CMK (cell line): ENCODE results near the gene GALNT14.
A peak's percentile ranks its signal among the peaks of the same experiment; 100 is the strongest.
"Not testable (repeated sequence)": the region's sequence is repeated elsewhere in the genome, so short reads cannot be mapped to it uniquely, and the experiment has no call there.

Experiments used
- DNase-seq: peaks from one replicate; pipeline ENCODE4 v3.0.0-alpha.2; 2010; ENCODE audit warnings: low read depth

The GALNT14 gene, protein sequence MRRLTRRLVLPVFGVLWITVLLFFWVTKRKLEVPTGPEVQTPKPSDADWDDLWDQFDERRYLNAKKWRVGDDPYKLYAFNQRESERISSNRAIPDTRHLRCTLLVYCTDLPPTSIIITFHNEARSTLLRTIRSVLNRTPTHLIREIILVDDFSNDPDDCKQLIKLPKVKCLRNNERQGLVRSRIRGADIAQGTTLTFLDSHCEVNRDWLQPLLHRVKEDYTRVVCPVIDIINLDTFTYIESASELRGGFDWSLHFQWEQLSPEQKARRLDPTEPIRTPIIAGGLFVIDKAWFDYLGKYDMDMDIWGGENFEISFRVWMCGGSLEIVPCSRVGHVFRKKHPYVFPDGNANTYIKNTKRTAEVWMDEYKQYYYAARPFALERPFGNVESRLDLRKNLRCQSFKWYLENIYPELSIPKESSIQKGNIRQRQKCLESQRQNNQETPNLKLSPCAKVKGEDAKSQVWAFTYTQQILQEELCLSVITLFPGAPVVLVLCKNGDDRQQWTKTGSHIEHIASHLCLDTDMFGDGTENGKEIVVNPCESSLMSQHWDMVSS

DNA sequence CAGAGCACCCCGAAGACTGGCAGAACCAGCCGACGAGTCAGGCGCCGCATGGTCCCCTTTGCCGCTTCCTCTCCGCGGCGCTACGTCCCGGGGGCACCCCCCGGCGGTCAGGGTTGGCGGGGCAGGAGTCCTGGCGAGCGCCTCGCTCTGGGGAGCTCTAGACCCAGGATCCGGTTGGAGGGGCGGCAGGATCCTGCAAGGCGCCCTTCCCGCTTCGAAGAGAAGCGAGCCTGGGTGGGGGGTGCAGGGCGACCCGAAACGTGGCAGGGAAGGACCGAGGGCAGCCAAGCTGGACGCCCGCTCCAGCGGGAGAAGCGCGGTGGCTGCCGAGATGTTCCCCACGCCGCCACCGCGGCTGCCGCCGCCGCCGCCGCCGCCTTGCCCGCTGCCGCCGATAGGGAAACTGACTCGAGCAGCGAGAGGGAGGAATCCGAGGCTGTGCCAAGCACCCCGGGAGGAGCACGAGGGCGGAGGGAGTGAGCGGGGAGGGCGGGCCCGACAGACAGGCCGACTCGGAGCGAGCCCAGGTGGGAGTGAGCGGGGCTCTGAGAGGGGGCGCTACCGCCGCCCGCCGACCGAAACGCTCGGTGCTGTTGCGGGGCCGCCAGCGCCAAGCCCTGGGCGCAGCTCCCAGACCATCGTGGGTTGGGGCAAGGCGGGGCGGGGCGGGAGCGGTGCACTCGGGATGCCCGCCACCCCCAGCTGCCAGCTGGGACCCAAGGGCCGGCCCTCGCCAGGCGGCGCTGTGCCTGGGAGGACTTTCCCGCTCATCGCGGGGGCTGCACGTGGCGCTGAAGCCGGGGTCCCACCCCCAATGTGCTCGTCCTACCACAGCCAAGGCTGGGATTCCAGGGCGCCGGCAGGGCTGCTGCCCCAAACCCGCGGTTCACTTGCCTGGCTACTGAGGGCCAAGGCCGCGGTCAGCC lies at the start of gene GALNT14:
Gene GALNT14, minus strand, starts transcription at position 404 of the 926 bp plus-strand sequence. Its CDS starts 354 bp downstream, at position 50.
- no peak for DNase-seq

DNA sequence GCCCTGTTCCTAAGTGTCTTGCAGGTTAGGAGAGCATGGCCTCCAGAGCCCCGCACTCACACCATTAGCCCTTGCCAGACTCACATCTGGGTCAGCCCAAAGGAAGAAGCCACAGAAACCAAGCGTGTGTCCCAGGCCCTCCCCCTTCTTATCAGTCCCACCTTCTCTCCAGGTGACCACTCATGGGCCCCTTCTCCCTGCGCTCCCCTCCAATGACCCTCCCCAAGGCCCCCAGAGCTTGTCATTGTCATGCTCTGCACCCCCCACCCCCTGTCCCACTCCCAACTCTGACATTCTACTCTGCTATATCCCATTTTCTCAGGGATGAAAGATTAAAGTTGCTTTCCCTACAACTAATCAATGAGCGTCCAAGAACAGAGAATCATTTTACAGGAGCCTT lies 48.9 kb upstream of the GALNT14 start:
- DNase-seq: no peak

DNA sequence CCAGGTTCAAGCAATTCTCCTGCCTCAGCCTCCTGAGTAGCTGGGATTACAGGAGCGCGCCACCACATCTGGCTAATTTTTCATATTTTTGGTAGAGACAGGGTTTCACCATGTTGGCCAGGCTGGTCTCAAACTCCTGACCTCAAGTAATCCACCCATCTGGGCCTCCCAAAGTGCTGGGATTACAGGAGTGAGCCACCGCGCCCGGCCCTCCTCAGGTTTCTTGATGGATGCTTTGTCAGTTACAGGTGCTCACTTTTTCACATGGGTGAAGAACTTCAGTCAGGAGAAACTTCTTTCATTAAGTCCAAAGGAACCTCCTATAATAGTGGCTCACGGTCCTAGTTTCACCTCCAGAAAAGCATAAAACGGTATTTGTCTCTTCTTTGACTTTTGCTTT lies 45.7 kb upstream of the GALNT14 start:
- DNase-seq: not testable (repeated sequence)

DNA sequence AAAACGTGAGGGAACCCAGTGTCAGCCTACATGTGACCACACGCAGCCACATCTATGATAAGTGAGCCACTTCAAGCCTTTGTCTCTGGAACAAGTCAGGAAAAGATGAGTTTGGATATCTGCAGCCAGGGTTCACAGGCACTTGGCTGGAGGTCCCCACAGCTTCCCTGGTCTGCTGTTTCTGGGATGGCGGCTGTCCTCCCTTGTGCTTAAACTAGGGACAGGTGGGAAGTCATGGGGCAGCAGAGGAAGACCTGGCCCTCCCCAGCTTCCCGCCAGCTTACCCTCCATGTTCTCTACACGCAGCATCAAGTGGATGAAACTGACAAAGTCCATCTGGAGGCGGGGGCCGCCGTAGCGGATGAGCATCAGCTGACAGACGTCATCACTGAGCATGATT lies 38.5 kb upstream of the GALNT14 start:
- no peak for DNase-seq

DNA sequence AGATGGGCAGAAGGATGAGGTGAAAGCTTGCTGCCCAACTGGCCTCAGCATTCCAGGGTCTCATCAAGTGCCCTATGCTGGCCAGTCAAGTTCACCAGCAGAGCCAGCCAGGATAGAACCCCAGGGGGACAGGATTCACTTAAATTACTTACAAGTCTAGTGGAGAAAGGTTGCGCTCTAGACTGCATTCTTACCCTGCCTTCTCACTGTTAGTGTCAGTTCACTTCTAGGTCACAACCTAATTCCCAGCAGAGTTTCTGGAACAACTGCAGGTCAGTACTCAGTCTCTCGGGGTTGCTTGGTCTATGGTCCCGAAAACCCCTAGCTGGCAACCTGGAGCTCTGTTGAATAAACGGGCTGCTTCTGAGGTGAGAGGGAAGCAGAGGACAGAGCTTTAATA lies 32.9 kb upstream of the GALNT14 start:
- no peak for DNase-seq

DNA sequence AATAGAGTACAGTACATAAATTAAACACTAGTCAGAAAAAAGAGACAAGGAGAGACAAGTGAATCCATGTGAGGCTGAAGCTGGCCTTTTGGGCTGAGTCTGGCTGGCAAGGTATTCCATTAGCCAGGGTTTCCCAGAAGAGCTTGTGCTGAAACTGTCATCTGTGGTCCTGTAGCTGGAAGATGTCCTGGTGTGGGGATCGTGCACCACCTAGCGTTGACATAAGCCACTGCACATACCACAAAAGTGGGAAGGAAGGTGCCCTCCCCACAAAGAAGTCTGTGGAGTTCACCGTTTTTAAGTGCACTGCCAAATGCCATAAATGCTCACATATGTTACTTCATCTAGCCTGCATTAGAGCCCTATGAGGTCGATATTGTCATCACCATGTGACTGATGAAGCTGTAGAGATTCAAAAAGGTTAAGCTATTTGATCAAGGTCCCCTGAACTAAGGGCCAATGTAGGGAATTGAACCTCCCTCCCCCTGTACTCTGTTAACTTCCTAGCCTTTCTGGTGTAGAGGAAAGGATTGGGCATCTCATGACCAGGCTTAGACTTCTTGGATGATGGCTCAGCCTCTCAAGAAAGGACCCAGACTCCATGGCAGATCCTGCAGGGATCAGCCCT lies 31.9 kb upstream of the GALNT14 start:
- DNase-seq: peak; percentile 33

DNA sequence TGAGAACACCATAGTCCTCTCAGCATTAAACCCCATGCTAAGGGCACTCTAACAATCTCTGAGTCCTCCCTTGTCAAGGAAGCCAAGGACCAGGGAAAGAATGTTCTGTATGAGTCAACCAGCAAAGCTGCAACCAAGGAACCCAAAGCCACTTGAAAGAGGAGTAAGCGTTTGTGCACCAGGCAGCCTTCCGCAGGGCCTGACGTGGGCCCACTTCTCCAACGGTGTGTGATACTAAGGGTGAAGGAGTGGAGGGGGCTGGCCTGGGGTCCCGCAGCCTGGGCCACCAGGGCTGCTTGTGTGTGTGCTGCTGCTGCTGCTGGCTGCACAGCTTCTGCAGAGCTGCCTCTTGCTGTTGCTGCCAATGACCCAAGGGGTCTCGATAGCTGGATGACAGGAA lies 30.1 kb upstream of the GALNT14 start:
- DNase-seq: no peak

DNA sequence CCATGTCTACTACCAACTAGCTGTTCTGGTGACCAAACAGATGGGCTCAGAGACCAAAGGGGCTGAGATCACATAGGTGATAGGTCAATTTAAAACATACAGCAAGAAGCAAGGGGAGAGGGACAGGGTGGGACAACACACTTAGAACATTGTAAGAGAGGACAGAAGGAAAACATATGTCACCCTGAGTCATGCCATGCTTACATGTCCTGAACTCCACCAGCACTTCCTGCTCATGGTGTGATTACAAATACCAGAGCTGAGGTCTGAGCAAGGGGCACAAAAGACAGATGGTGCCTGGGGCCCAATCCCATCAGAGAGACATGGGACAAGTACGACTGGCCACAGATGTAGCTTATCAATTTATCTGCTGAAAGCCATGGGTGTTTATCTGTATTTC lies 28.7 kb upstream of the GALNT14 start:
- DNase-seq: no peak

DNA sequence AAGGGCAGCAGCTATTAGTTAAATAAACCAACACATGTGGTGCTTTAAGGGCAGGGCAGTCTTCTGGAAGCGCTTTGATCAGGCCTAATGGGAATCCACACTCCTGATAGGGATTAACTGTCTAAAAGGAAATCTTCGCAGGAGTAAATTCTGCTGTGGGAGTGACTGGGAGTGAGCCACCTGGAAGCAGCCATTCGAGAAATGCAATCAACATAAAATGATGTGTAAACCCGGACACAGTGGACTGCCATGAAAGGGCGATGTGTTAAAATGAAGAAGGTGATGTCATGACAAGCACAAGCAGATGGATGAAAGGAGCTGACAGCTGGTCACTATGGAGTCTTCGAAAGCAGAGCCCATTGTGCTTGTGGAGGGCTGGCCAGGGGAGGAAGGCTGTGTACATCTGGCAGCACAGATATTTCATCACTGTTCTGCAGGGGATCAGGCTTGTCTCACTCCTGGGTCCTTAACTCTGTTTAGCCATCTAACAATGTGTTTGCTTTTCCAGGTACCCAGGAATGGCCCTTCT lies 24.8 kb upstream of the GALNT14 start:
- no peak for DNase-seq

DNA sequence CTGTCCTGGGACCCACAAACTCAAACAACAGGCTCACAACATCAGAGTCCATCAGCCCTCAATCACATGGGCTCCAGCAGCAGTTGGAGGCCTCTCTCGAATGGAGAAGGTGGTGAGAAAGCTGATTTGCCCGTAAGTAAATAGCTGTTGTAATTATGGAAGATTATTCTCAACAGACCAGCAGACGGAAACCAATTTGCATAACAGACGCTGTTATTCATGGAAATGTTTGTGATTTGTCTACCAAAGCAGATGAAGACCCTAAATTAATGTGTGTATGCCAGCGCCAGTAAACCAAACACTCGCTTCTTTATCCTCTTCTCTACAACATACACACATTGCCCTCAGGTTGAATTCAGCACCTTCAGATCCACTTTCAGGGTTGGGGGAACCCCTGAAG lies 23.4 kb upstream of the GALNT14 start:
- no peak for DNase-seq

DNA sequence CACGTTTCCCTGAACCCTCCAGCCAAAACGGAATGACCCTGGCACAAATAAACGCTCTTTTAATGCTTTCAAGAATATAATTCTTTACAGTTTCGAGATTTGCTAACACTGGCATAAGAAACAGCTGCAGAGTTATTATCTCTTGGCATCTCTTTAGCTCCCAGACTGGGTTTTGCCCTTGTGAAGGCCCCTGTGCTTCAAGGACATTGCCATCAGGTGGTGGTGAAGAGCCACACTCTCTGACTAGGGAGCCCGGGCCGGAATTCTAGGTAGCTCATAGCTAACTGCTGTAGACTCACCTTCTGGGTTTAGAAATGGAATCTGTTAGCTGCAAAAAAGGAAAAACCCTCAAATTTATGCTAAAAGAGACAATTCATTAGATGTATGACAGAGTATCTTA lies 13.3 kb upstream of the GALNT14 start:
- no peak for DNase-seq

DNA sequence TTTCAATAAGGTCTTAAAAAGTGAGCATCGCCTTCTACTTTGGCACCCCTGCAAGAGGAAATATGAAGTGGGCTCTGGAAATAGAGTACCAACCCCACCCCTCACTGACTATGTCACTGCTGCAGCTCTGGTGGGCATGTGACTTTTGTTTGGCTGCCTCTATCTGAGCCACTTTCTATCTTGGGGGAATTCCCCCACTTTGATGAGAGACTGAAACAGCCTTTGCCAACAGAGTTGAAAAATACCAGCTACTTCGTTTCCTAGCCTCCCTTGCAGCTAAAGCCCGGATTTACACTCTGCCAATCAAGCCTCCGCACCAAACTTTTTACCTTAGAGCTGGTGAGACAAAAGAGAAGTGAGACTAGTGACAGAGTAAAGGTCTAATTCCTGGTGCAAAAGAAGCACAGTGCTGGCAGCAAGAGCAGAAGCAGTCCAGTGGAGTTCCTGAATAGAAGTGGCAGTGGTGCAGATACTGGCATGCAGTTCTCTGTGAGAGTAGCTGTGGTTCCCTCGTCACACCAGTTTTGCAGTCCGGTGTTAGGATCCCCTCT lies 12.0 kb upstream of the GALNT14 start:
- DNase-seq: no peak

DNA sequence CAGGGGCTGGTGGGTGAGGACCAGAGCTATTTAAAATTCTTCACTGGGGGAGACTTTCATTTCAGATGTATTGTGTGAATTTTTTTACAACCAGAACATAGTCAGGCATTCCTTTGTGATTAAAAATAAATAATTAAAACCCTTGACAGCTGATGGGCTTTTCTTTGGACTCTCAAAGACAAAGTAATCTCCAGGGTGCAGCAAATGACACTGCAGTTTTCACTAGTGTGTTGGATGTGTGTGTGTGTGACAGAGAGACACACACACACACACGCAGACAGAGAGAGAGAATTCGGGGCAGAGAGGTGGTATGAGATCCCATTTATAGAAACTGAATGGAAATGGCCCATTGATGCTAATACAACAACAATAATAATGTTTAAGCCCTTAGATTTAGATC lies 10.3 kb upstream of the GALNT14 start:
- no peak for DNase-seq

DNA sequence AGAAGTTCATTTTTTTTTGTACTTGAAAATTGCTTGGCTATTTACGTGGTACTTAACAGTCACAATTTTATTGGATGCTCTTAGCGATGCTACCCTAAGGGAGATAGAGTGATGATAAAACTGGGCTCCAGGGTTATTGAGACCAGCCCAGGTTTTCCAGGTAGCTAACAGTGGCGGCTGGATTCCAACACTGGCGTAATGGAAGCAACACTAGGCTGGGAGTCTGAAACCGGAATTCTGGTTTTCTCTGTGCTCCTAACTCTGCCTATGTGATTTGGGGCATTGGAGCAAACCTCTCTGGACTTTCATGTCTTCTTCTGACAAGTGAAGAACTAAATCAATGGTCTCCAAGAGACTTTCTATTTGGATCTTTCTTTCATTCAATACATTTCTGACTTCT lies 9.4 kb upstream of the GALNT14 start:
- DNase-seq: no peak

DNA sequence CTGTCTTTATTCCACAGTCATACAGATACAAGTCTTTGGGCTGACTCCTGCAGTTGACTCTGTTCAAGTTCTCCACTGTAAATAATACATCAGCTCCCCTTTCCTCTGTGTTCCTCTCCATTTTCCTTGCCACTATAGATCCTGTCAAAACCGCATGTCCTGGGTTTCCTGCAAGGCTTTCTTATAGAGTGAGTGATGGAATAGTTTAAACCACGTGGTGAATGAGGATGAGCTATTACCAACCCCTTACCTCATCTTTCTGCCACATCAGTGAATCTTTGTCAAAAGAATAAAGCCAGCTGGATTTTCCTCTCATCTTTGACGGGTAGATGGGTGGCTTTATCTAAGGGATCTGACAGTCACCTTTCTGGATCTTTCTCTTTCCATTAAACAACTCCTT lies 3.9 kb upstream of the GALNT14 start:
- DNase-seq: no peak

DNA sequence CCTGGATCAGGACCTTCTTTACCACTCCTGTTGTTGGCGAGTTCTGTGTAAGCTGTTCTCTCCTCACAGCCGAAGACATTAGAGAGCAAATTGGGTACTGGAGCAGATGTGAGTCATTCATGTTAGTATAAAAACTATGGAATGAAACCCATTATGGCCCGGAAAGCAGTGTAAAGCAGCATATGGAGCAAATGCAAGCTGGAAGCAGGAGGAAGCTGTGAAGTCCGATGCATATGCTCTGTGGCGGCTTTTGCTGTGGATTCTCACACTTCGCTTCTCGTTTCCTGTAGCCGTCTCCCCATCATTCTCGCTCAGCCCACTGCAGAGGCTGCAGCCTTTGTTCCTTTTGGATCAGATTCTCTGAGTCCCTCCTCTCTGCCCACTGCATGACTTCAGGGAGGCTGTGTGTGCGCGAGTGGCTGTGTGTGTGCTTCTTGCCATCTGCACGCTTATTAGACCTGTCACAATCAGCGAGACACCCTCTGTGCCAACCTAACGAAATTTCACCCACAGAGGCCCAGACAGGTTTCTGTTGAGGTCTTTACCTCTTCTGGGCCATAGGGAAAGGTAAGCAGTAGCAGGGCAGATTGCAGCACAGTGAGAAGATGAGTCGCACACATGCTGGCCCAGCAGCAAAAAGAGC lies 3.3 kb upstream of the GALNT14 start:
- no peak for DNase-seq

DNA sequence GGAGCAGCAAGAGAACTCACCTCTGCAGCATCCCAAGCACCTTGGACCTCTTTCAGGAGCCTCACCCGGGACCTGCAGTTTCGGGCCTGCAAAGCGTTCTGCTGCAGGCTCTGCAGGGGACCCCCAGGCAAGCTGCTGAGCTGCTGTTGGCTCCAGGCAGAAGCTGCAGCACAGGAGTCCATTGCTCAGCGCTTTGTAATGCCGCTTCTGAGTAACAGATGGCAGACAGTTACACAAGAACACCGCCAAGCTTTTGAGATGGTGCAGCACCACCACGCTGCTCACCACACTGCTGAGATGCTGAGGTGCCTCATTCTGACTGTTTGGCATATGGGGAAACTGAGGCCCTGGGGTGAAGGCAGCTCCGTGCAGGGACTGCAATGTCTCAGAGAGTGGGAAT lies 1.9 kb upstream of the GALNT14 start:
- no peak for DNase-seq

DNA sequence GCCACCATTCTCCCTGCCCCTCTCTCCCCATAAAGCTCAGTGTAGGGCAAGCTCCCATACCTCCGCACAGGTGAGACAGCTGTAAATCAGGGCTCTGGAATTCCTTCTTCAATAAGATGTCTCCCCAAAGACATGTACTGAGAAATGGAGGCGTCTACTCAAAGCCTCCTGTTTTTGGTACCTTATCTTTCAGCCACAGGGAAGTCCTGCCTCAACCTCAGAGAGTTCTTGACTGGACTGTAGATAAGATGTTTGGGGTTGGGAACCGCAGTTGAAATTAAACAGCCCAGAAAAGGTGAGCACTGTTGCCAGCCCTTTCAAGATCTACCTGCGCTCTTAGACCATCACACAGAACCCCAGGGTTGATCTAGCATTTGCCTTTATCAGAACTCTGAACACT lies 1.4 kb upstream of the GALNT14 start:
- no peak for DNase-seq

DNA sequence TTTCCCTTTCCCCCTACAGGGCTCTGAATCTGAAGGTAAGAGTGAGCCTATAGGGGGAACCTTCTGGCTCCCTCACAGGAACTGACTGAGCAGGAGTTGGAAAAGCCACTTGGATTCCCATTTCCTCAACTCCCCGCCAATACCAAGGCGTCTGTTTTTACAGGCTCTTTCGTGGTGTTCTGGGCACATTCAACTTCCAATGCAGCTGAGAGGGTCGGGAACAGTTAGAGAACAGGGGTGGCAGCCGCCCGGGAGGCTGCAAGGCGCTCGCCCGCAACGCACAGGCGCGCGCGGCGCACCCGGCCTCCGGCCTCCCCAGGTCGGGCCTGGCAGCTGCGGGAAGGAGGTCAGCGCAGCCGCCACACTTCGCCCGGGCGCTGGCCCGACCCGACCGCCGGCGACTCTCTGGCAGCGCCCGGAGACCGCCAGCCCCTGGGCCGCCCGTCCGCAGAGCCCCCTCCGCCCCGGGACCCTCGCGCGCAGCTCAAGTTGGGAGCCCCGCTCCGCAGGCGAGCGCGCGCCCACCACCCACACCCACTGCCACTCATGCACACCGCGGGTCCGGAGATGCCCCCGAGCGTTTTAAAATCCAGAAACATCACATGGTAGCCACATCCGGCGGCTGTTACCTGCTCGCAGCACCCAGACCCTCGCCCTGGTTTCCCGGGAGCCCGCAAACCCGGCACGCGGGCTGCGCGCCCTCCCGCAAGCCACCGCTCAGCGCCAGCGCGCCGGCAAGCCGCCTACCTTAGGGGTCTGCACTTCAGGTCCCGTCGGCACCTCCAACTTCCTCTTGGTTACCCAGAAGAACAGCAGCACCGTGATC lies 816 bp downstream of the GALNT14 start:
- no peak for DNase-seq

DNA sequence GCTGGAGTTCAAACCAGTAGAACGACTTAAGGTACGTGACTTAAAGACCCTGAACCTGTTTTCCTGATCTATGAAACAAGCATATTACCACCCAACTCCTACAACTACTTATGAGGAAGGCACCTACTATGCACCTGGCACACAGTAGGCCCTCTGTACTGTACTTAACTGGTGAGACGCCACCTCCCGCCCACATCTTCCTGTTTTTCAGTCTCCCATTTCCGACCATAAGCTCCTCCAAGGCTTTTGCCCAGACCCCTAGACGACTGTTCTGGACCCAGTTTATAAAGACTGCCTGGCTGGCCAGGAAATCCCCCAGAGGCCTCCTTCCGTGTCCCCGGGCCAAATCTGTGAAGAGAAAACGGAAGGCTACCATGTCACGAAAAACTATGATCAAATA lies 1.5 kb downstream of the GALNT14 start:
- DNase-seq: no peak
